ENCODE data around the gene TFAP2D.

DNA sequence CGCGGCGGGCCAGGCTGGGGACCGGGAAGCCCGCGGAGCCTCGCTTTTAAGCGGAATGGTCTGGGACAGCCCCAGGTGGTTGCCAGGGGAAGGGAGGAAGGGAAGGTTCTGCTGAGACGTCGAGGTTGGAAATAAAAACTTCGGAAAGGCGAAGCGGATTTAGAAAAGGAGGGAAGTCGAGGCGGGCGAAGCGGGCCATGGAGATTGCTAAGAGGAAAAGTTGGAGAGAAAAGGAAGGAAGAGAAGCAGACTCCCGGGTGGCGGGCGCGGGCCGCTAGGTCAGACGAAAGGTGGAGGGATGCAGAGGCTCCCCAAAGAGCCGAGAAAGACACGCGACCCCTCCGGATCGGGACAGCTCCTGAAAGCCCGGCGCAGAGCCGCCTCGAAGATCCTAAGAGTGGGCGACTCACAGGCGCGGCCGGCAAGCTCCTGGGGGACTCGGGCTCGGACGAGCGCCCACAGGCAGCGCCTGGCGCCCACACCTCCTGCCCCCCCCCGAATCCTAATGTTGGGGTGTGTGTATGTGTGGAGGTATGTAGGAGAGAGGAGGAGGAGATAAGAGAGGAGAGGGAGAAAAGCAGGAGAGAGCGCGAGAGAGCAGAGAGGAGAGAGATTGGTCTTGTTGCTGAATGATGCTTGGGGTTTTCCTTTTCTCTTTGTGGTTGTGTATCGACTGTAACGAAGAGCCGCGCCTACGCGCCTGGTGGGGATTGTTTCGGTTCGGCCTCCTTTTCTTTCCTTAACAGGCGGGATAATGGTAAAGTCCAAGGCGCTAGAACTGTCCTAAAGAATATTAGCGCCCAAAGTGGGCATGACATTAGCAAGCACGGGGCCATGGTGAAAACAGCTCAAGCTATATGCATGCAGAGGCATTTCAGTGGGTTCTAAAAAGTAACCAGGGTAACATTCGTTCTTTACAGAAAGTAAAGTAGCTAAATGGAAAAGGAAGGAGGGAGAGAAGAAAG is 106.9 kb downstream of the TFAP2D start:
- TF ChIP-seq CTCF (IDR thresholded peaks at IDR 0.05) (no peak), POLR2A (IDR thresholded peaks at IDR 0.05) (no peak)

Measured in lower leg skin (tissue), 3 donors.